ENCODE measurements around the gene UGT1A9.

GRCh38 chr2:233745073-233745755 lies 73.5 kb downstream of the UGT1A9 start:
- TF ChIP-seq CTCF (CRISPR knock-in tag; IDR thresholded peaks at IDR 0.05) (no peak), BCL3 (CRISPR knock-in tag; IDR thresholded peaks at IDR 0.05) (peak; percentile 60; the same call in 1 of the 2 replicates), ZNF607 (CRISPR knock-in tag; IDR thresholded peaks at IDR 0.05; ENCODE audit: borderline replicate concordance) (peak; percentile 81; the same call in 1 of the 2 replicates), NFE2 (CRISPR knock-in tag; IDR thresholded peaks at IDR 0.05) (0 out of 2 replicates have a peak, but pooled peaks have one; percentile 21), EP300 (IDR thresholded peaks at IDR 0.05; ENCODE audit: low read depth in 2 of 2, low read length in 2 of 2) (peak; percentile 81 to 97; a peak in 3 of 4 replicates), EP300 (CRISPR knock-in tag; IDR thresholded peaks at IDR 0.05; ENCODE audit: borderline replicate concordance) (peak; percentile 93), YY1 (IDR thresholded peaks at IDR 0.05; ENCODE audit: insufficient read depth, insufficient replicate concordance, low read depth, low read length) (no peak), ZNF576 (CRISPR knock-in tag; IDR thresholded peaks at IDR 0.05) (no peak), ATF2 (CRISPR knock-in tag; IDR thresholded peaks at IDR 0.05) (peak; percentile 92; the same call in 1 of the 2 replicates), XBP1 (CRISPR knock-in tag; IDR thresholded peaks at IDR 0.05) (no peak), XRCC5 (optimal IDR thresholded peaks at IDR 0.05; ENCODE audit: low read length) (peak; percentile 15), SP2 (CRISPR knock-in tag; IDR thresholded peaks at IDR 0.05) (no peak), UBTF (CRISPR knock-in tag; IDR thresholded peaks at IDR 0.05) (no peak; the same call in 1 of the 2 replicates), HMG20A (CRISPR knock-in tag; IDR thresholded peaks at IDR 0.05; ENCODE audit: borderline replicate concordance) (peak; percentile 98)
